Measurements from ENCODE around the gene IL27RA.
A peak's percentile ranks its signal among the peaks of the same experiment; 100 is the strongest.

IL27RA gene

GRCh38 chr19:13995017-13995728 lies 36.4 kb upstream of the IL27RA start:
- DNase-seq (ENCODE audit: low spot score) = peak; percentile 7

GRCh38 chr19:13995878-13996765 lies 35.4 kb upstream of the IL27RA start:
- no peak for TF ChIP-seq CTCF (IDR thresholded peaks at IDR 0.05; ENCODE audit: extremely low read depth, missing control alignments)
- peak; percentile 5 for DNase-seq (ENCODE audit: low spot score)

More at GRCh38 chr19:13995017-13995728, 36.4 kb upstream of the IL27RA start:
- TF ChIP-seq CTCF (IDR thresholded peaks at IDR 0.05; ENCODE audit: extremely low read depth, missing control alignments) = no peak

GRCh38 chr19:13996928-13997630 lies 34.5 kb upstream of the IL27RA start:
- DNase-seq (ENCODE audit: low spot score) = peak; percentile 5
- TF ChIP-seq CTCF (IDR thresholded peaks at IDR 0.05; ENCODE audit: extremely low read depth, missing control alignments) = no peak

- peak; percentile 3 for DNase-seq (ENCODE audit: low spot score)
- TF ChIP-seq CTCF (IDR thresholded peaks at IDR 0.05; ENCODE audit: extremely low read depth, missing control alignments) = no peak
Observed at GRCh38 chr19:13997631-13997962, 34.0 kb upstream of the IL27RA start.

- TF ChIP-seq CTCF (IDR thresholded peaks at IDR 0.05; ENCODE audit: extremely low read depth, missing control alignments) = no peak
- DNase-seq (ENCODE audit: low spot score) = peak; percentile 0
Observed at GRCh38 chr19:13998426-13998825, 33.1 kb upstream of the IL27RA start.

GRCh38 chr19:13999085-13999484 lies 32.5 kb upstream of the IL27RA start:
- peak; percentile 2 for DNase-seq (ENCODE audit: low spot score)
- TF ChIP-seq CTCF (IDR thresholded peaks at IDR 0.05; ENCODE audit: extremely low read depth, missing control alignments) = no peak

Data from GM20000 (cell line).